Right hindlimb (tissue), 1 donor: ENCODE measurements around the gene PIK3R5.

Experiments used
- DNase-seq: peaks from one replicate; pipeline ENCODE4 v3.0.0-alpha.2; 2018

Gene PIK3R5

GRCh38 chr17:8851600-8851999 lies 113.9 kb downstream of the PIK3R5 start:
- DNase-seq: no peak

- DNase-seq: no peak
These were observed 116.0 kb downstream of the PIK3R5 start for GRCh38 chr17:8849311-8850041.

- no peak for DNase-seq
These were observed 117.6 kb downstream of the PIK3R5 start for GRCh38 chr17:8847891-8848290.

- DNase-seq: no peak
These were observed 118.7 kb downstream of the PIK3R5 start for GRCh38 chr17:8846768-8847211.

- no peak for DNase-seq
These were observed 121.0 kb downstream of the PIK3R5 start for GRCh38 chr17:8844229-8845218.

GRCh38 chr17:8843344-8843743 lies 122.2 kb downstream of the PIK3R5 start:
- DNase-seq: no peak

- no peak for DNase-seq
These were observed 123.7 kb downstream of the PIK3R5 start for GRCh38 chr17:8841844-8842243.

GRCh38 chr17:8839410-8839935 lies 126.0 kb downstream of the PIK3R5 start:
- DNase-seq: no peak

- DNase-seq: no peak
These were observed 126.9 kb downstream of the PIK3R5 start for GRCh38 chr17:8838551-8839095.

GRCh38 chr17:8837563-8838075 lies 127.9 kb downstream of the PIK3R5 start:
- DNase-seq: no peak

GRCh38 chr17:8836821-8837562 lies 128.5 kb downstream of the PIK3R5 start:
- no peak for DNase-seq

- no peak for DNase-seq
These were observed 129.7 kb downstream of the PIK3R5 start for GRCh38 chr17:8835631-8836364.

GRCh38 chr17:8835106-8835505 lies 130.4 kb downstream of the PIK3R5 start:
- no peak for DNase-seq

GRCh38 chr17:8832711-8833352 lies 132.7 kb downstream of the PIK3R5 start:
- DNase-seq: no peak

- DNase-seq: no peak
These were observed 134.2 kb downstream of the PIK3R5 start for GRCh38 chr17:8831234-8831849.

- DNase-seq: no peak
These were observed 135.4 kb downstream of the PIK3R5 start for GRCh38 chr17:8830141-8830540.

- DNase-seq: no peak
These were observed 136.2 kb downstream of the PIK3R5 start for GRCh38 chr17:8829036-8829941.
